ENCODE data around the gene LRRC4C. TPM values are rescaled to one million over a fixed set of nuclear protein-coding genes. Genes with fewer than 3 reads are reported as not detected.
"Not testable (repeated sequence)": the region's sequence is repeated elsewhere in the genome, so short reads cannot be mapped to it uniquely, and the experiment has no call there.

LRRC4C gene
- total RNA-seq, 1 experiment from 2014 or later: 0.06 TPM

GRCh38 chr11:40602866-40603552 is 856.4 kb downstream of the LRRC4C start:
- H3K4me3 ChIP-seq: no peak overlapping the region
- no peak for DNase-seq
- H3K27me3 ChIP-seq: no peaks in the 10 kb centered on the region
- H3K4me1 ChIP-seq: no peaks in the 10 kb centered on the region
- H3K9me3 ChIP-seq (replicated peaks): no peaks in the 10 kb centered on the region
- H3K36me3 ChIP-seq: no peaks in the 10 kb centered on the region
- H3K27ac ChIP-seq: no peak overlapping the region

- no peak for DNase-seq
- no peaks in the 10 kb centered on the region for H3K9me3 ChIP-seq (replicated peaks)
- no peak overlapping the region for H3K4me3 ChIP-seq
- H3K4me1 ChIP-seq: no peaks in the 10 kb centered on the region
- no peaks in the 10 kb centered on the region for H3K36me3 ChIP-seq
- H3K27ac ChIP-seq: no peak overlapping the region
- no peaks in the 10 kb centered on the region for H3K27me3 ChIP-seq
Measured at GRCh38 chr11:40597546-40598113, 861.8 kb downstream of the LRRC4C start.

GRCh38 chr11:40573254-40573891 is 886.1 kb downstream of the LRRC4C start:
- 0 out of 2 replicates have a peak, but pooled peaks cover 8% of the 10 kb centered on the region for H3K27me3 ChIP-seq
- no peak overlapping the region for H3K27ac ChIP-seq
- H3K9me3 ChIP-seq (replicated peaks): no peaks in the 10 kb centered on the region
- H3K4me1 ChIP-seq: no peaks in the 10 kb centered on the region
- H3K4me3 ChIP-seq: no peak overlapping the region
- DNase-seq: no peak
- no peaks in the 10 kb centered on the region for H3K36me3 ChIP-seq

- Histone ChIP-seq H3K27ac (no peak overlapping the region), H3K4me3 (no peak overlapping the region), H3K9me3 (replicated peaks) (no peaks in the 10 kb centered on the region), H3K36me3 (no peaks in the 10 kb centered on the region), H3K4me1 (no peaks in the 10 kb centered on the region), H3K27me3 (0 out of 2 replicates have a peak, but pooled peaks cover 8% of the 10 kb centered on the region)
- no peak for DNase-seq
Measured at GRCh38 chr11:40569947-40570531, 889.4 kb downstream of the LRRC4C start.

GRCh38 chr11:40567392-40567791 is 892.1 kb downstream of the LRRC4C start:
- no peaks in the 10 kb centered on the region for H3K36me3 ChIP-seq
- DNase-seq: no peak
- no peak overlapping the region for H3K27ac ChIP-seq
- 0 out of 2 replicates have a peak, but pooled peaks cover 8% of the 10 kb centered on the region for H3K27me3 ChIP-seq
- H3K9me3 ChIP-seq (replicated peaks): no peaks in the 10 kb centered on the region
- no peaks in the 10 kb centered on the region for H3K4me1 ChIP-seq
- no peak overlapping the region for H3K4me3 ChIP-seq

- Histone ChIP-seq H3K4me1 (no peaks in the 10 kb centered on the region), H3K36me3 (no peaks in the 10 kb centered on the region), H3K9me3 (replicated peaks) (no peaks in the 10 kb centered on the region), H3K4me3 (no peak overlapping the region), H3K27ac (no peak overlapping the region), H3K27me3 (no peaks in the 10 kb centered on the region)
- no peak for DNase-seq
Measured at GRCh38 chr11:40544162-40544561, 915.3 kb downstream of the LRRC4C start.

- no peak overlapping the region for H3K27ac ChIP-seq
- H3K36me3 ChIP-seq: no peaks in the 10 kb centered on the region
- DNase-seq: no peak
- H3K4me1 ChIP-seq: no peaks in the 10 kb centered on the region
- no peaks in the 10 kb centered on the region for H3K9me3 ChIP-seq (replicated peaks)
- H3K4me3 ChIP-seq: no peak overlapping the region
- no peaks in the 10 kb centered on the region for H3K27me3 ChIP-seq
Measured at GRCh38 chr11:40542821-40543220, 916.6 kb downstream of the LRRC4C start.

- Histone ChIP-seq H3K36me3 (no peaks in the 10 kb centered on the region), H3K4me3 (no peak overlapping the region), H3K27ac (no peak overlapping the region), H3K27me3 (no peaks in the 10 kb centered on the region), H3K9me3 (replicated peaks) (no peaks in the 10 kb centered on the region), H3K4me1 (no peaks in the 10 kb centered on the region)
- DNase-seq: no peak
Measured at GRCh38 chr11:40537734-40538133, 921.7 kb downstream of the LRRC4C start.

GRCh38 chr11:40522080-40522479 is 937.4 kb downstream of the LRRC4C start:
- H3K4me3 ChIP-seq; H3K9me3 ChIP-seq (replicated peaks); DNase-seq; H3K36me3 ChIP-seq; H3K27ac ChIP-seq; H3K4me1 ChIP-seq; H3K27me3 ChIP-seq: not testable (repeated sequence)

- Histone ChIP-seq H3K27ac (no peak overlapping the region), H3K9me3 (replicated peaks) (no peaks in the 10 kb centered on the region), H3K27me3 (no peaks in the 10 kb centered on the region; the same call in 1 of the 2 replicates), H3K4me1 (no peaks in the 10 kb centered on the region), H3K4me3 (no peak overlapping the region), H3K36me3 (no peaks in the 10 kb centered on the region)
- DNase-seq: no peak
Measured at GRCh38 chr11:40517122-40517521, 942.3 kb downstream of the LRRC4C start.

GRCh38 chr11:40514124-40514523 is 945.3 kb downstream of the LRRC4C start:
- DNase-seq: no peak
- Histone ChIP-seq H3K4me3 (no peak overlapping the region), H3K27ac (no peak overlapping the region), H3K36me3 (no peaks in the 10 kb centered on the region), H3K4me1 (no peaks in the 10 kb centered on the region), H3K9me3 (replicated peaks) (no peaks in the 10 kb centered on the region), H3K27me3 (no peaks in the 10 kb centered on the region; the same call in 1 of the 2 replicates)

- no peaks in the 10 kb centered on the region for H3K36me3 ChIP-seq
- DNase-seq: no peak
- no peak overlapping the region for H3K27ac ChIP-seq
- no peaks in the 10 kb centered on the region for H3K9me3 ChIP-seq (replicated peaks)
- no peak overlapping the region for H3K4me3 ChIP-seq
- no peaks in the 10 kb centered on the region for H3K4me1 ChIP-seq
- H3K27me3 ChIP-seq: no peaks in the 10 kb centered on the region; the same call in 1 of the 2 replicates
Measured at GRCh38 chr11:40513281-40513680, 946.2 kb downstream of the LRRC4C start.

- Histone ChIP-seq H3K9me3 (replicated peaks) (no peaks in the 10 kb centered on the region), H3K36me3 (no peaks in the 10 kb centered on the region), H3K27me3 (peaks cover 3% of the 10 kb centered on the region; the same call in 1 of the 2 replicates), H3K4me1 (no peaks in the 10 kb centered on the region), H3K27ac (no peak overlapping the region), H3K4me3 (no peak overlapping the region)
- DNase-seq: no peak
Measured at GRCh38 chr11:40508303-40508702, 951.1 kb downstream of the LRRC4C start.

- Histone ChIP-seq H3K36me3 (no peaks in the 10 kb centered on the region), H3K27ac (no peak overlapping the region), H3K9me3 (replicated peaks) (no peaks in the 10 kb centered on the region), H3K4me3 (no peak overlapping the region), H3K27me3 (peaks cover 3% of the 10 kb centered on the region; the same call in 1 of the 2 replicates), H3K4me1 (no peaks in the 10 kb centered on the region)
- no peak for DNase-seq
Measured at GRCh38 chr11:40506226-40506625, 953.2 kb downstream of the LRRC4C start.

- Histone ChIP-seq H3K9me3 (replicated peaks) (no peaks in the 10 kb centered on the region), H3K4me3 (no peak overlapping the region), H3K4me1 (no peaks in the 10 kb centered on the region), H3K27me3 (peaks cover 8% of the 10 kb centered on the region; the same call in 1 of the 2 replicates), H3K36me3 (no peaks in the 10 kb centered on the region), H3K27ac (no peak overlapping the region)
- DNase-seq: no peak
Measured at GRCh38 chr11:40491341-40491740, 968.1 kb downstream of the LRRC4C start.
